DOHH2 (cell line): ENCODE results near the gene AXIN1.
"Not testable (repeated sequence)": the region's sequence is repeated elsewhere in the genome, so short reads cannot be mapped to it uniquely, and the experiment has no call there.

Source experiments
- H3F3A ChIP-seq: fragments of 200-600 bp; sonication (generic), shearing (Covaris generic); 2 replicates; pipeline ENCODE4 v1.6.0; 2016; ENCODE audit warnings: antibody characterized with exemption, mild to moderate bottlenecking; ENCODE audit not compliant: control insufficient read depth, insufficient read depth
- H3K27ac ChIP-seq: fragments of 200-600 bp; sonication (generic); 2 replicates; pipeline ENCODE4 v1.5.1; 2014; ENCODE audit warnings: low read depth, mild to moderate bottlenecking, low read length, moderate library complexity
- H3K27me3 ChIP-seq: fragments of 200-600 bp; sonication (generic); 2 replicates; pipeline ENCODE4 v1.6.1; 2014; ENCODE audit warnings: mild to moderate bottlenecking, low read length, mixed read lengths; ENCODE audit not compliant: control insufficient read depth
- H3K36me3 ChIP-seq: fragments of 200-600 bp; sonication (generic); 2 replicates; pipeline ENCODE4 v1.6.1; 2014; ENCODE audit warnings: mild to moderate bottlenecking, low read length, moderate library complexity, mixed read lengths; ENCODE audit not compliant: control insufficient read depth
- H3K4me1 ChIP-seq: fragments of 200-600 bp; sonication (generic); 2 replicates; pipeline ENCODE4 v1.6.1; 2014; ENCODE audit warnings: mild to moderate bottlenecking, low read length, mixed read lengths; ENCODE audit not compliant: control insufficient read depth
- H3K4me2 ChIP-seq: fragments of 200-600 bp; sonication (generic); 2 replicates; pipeline ENCODE4 v1.6.0; 2014; ENCODE audit warnings: mild to moderate bottlenecking, low read length, moderate library complexity
- H3K4me3 ChIP-seq: fragments of 200-600 bp; sonication (generic); 2 replicates; pipeline ENCODE4 v1.5.1; 2014; ENCODE audit warnings: mild to moderate bottlenecking, low read length, mixed read lengths
- H3K79me2 ChIP-seq: fragments of 200-600 bp; sonication (generic); 2 replicates; pipeline ENCODE4 v1.6.1; 2014; ENCODE audit warnings: mild to moderate bottlenecking, low read length, mixed read lengths; ENCODE audit not compliant: control insufficient read depth
- H3K9me2 ChIP-seq: fragments of 200-600 bp; sonication (generic); replicated peaks from 2 replicates; pipeline ENCODE4 v1.6.1; 2014; ENCODE audit warnings: mild to moderate bottlenecking, low read length, mixed read lengths; ENCODE audit not compliant: control insufficient read depth
- H3K9me3 ChIP-seq: fragments of 200-600 bp; sonication (generic); 2 replicates; pipeline ENCODE4 v1.6.1; 2014; ENCODE audit warnings: antibody characterized with exemption, low read length, mixed read lengths; ENCODE audit not compliant: control insufficient read depth, insufficient read depth
- H4K20me1 ChIP-seq: fragments of 200-600 bp; sonication (generic); 2 replicates; pipeline ENCODE4 v1.6.0; 2014; ENCODE audit warnings: low read depth, mild to moderate bottlenecking, antibody characterized with exemption, low read length, moderate library complexity; ENCODE audit not compliant: control insufficient read depth, insufficient read depth
- CTCF ChIP-seq: fragments of 200-600 bp; sonication (generic); IDR thresholded peaks from one replicate; pipeline ENCODE4 v1.5.1; 2014; ENCODE audit warnings: antibody characterized with exemption, mild to moderate bottlenecking, low read depth, low read length; ENCODE audit not compliant: poor library complexity, severe bottlenecking
- EZH2phosphoT487 ChIP-seq: fragments of 200-600 bp; sonication (generic); IDR thresholded peaks from 2 replicates; pipeline ENCODE4 v1.6.1; 2017; ENCODE audit warnings: borderline replicate concordance, mild to moderate bottlenecking, antibody characterized with exemption, low read length, moderate library complexity, mixed read lengths

AXIN1 gene

GRCh38 chr16:337437-337836, 15.1 kb downstream of the AXIN1 start:
- Histone ChIP-seq H3K79me2 (peaks cover 93% of the 10 kb centered on the region), H4K20me1 (peaks cover 6% of the 10 kb centered on the region), H3F3A (no peaks in the 10 kb centered on the region), H3K27ac (no peak overlapping the region), H3K9me2 (no peaks in the 10 kb centered on the region), H3K4me3 (no peak overlapping the region), H3K9me3 (no peaks in the 10 kb centered on the region), H3K4me2 (no peak overlapping the region), H3K36me3 (peaks cover under 1% of the 10 kb centered on the region; the same call in 1 of the 2 replicates), H3K27me3 (no peaks in the 10 kb centered on the region), H3K4me1 (no peaks in the 10 kb centered on the region)
- TF ChIP-seq CTCF (no peak), EZH2phosphoT487 (no peak)

- H4K20me1 ChIP-seq = peaks cover 6% of the 10 kb centered on the region
- H3K36me3 ChIP-seq = no peaks in the 10 kb centered on the region
- H3F3A ChIP-seq = no peaks in the 10 kb centered on the region
- H3K27ac ChIP-seq = no peak overlapping the region
- no peaks in the 10 kb centered on the region for H3K9me3 ChIP-seq
- H3K4me2 ChIP-seq = no peak overlapping the region
- H3K4me1 ChIP-seq = no peaks in the 10 kb centered on the region
- no peak for TF ChIP-seq EZH2phosphoT487
- no peak for TF ChIP-seq CTCF
- peaks cover 93% of the 10 kb centered on the region for H3K79me2 ChIP-seq
- no peaks in the 10 kb centered on the region for H3K27me3 ChIP-seq
- H3K9me2 ChIP-seq = no peaks in the 10 kb centered on the region
- no peak overlapping the region for H3K4me3 ChIP-seq
Observed at GRCh38 chr16:336269-336668, 16.3 kb downstream of the AXIN1 start.

- H4K20me1 ChIP-seq = peaks cover 10% of the 10 kb centered on the region
- not testable (repeated sequence) for H3K27me3 ChIP-seq, H3F3A ChIP-seq, H3K4me1 ChIP-seq, H3K9me2 ChIP-seq, H3K27ac ChIP-seq, H3K4me2 ChIP-seq, H3K4me3 ChIP-seq, H3K36me3 ChIP-seq, H3K9me3 ChIP-seq
- H3K79me2 ChIP-seq = peaks cover 93% of the 10 kb centered on the region
Observed at GRCh38 chr16:334861-335632, 17.5 kb downstream of the AXIN1 start.

GRCh38 chr16:334164-334832, 18.2 kb downstream of the AXIN1 start:
- H3K4me3 ChIP-seq, H3K27me3 ChIP-seq, H3F3A ChIP-seq, H3K9me2 ChIP-seq, H3K36me3 ChIP-seq, H3K27ac ChIP-seq, H3K4me2 ChIP-seq, H3K4me1 ChIP-seq, H3K9me3 ChIP-seq, H4K20me1 ChIP-seq: not testable (repeated sequence)
- H3K79me2 ChIP-seq = peaks cover 88% of the 10 kb centered on the region
